Fibroblast of gingiva (primary cell): ENCODE measurements around the gene TTC34.

Experiments used
- DNase-seq: peaks from one replicate; pipeline ENCODE4 v3.0.0-alpha.2; 2011; ENCODE audit warnings: low read depth

TTC34 gene, protein sequence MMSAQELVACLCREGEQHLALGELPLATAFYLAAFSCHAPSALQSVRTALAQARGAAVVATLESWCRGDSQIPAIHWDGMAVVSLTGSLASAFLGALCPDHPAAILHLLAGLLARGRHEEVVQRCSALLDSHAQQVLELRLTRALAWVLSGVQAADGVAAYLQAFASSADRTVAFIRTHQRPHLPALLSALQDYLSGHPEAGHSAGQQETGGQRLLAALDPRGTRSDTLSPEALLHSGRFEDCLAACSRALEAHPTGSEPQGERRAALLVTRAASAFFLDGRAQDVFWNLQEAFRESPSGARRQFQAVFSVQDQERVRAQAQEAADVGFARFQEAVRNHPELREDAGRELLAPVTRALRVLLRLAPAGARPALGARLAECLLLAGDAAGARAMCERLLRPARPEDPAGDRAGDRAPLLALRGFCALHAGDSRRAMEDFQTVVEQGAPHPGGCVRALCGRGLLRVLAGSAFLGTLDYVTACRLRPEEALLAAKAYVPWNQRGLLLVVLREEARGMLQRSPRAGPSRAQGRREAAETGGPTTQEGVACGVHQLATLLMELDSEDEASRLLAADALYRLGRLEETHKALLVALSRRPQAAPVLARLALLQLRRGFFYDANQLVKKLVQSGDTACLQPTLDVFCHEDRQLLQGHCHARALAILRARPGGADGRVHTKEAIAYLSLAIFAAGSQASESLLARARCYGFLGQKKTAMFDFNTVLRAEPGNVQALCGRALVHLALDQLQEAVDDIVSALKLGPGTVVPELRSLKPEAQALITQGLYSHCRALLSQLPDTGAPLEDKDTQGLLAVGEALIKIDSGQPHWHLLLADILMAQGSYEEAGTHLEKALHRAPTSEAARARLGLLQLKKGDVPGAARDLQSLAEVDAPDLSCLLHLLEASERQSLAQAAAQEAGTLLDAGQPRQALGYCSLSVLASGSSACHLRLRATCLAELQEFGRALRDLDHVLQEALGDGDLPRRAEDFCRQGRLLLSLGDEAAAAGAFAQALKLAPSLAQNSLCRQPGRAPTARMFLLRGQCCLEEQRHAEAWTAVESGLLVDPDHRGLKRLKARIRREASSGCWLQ

DNA sequence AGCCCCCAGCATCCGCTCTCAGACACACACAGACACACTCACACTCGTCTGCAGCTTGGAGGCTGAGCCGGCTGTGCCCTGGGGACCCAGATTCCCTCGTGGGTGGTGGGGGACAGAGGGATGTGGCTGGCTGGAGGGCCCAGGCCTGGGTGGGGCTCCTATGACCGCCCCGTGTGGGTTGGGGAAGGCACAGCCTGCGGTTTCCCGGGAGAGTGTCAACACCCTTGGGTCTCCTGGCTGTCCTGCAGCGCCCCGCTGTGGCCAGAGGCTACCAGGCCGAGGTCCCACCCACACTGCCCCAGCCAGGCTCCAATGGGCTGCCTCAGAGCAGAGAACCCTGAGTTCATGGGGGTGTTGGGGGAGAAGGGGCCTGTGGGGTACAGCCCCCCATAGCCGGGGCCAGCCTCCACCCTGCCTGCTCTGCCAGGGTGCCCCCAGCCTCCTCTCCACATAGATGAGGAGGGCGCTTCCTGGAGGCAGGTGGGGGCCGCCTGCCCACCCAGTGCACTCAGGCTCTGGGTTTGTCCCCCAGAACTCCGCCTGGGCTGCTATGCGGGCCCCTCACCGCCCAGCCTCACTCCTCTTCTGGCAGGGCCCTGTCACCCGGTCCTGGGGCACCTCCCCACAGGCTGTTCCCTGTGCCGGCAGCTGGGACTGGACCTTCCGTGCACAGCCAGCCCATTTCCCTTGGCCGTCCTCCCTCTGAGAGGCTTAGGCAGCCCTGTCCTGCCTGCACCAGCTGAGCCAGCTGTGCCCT, at the start of gene TTC34:
Gene TTC34, minus strand, starts transcription at position 159 of the 757 bp plus-strand sequence. CDS start 866 bp downstream, outside the sequence.
- no peak for DNase-seq

DNA sequence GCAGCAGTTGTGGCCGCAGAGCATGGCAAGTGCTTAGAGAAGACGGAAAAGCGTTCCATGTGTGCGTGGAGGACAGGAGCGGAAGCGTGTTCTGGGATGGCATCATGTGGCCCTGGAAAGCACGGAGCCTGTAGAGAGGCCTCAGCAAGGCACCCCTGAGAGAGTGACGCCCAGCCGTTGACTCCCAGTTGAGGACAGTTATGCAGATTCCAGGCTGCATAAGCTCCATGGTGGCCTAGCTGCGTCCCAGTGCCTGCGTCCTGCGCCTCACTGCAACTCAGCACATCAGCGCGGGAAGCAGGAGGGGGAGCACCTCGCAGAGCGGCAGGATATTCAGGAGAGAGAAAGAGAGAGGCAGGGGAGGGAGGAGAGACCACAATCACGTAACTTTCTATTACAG, 49.0 kb upstream of the TTC34 start:
- DNase-seq, result no peak

DNA sequence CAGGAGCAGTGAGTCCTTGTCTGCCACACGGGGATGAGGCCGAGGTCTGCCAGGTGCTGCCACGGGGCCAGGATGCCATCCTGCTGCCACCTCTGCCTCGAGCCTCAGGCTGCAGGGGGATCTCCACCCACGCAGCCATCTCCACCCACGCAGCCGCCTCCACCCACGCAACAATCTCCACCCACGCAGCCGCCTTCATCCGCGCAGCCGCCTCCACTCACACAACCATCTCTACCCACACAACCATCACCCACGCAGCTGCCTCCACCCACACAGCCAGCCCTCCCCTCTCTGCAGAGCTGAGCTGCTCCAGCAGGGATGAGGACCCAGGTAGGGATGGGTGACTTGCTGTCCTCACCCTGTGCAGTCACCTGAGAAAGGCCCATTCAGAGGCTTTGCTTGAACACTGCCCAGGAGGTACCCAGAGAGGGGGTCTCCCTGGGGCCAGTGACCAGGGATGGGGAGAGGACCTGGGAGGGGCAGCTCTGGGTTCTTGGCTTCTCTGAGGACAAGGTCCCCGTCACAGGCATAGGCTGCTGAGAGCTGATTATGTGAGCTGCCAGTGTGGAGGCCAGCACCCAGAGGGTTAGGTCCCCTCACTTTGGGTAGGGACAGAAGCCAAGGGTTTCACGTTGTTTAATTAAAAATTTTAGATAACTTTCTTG, 46.6 kb upstream of the TTC34 start:
- DNase-seq, result no peak

DNA sequence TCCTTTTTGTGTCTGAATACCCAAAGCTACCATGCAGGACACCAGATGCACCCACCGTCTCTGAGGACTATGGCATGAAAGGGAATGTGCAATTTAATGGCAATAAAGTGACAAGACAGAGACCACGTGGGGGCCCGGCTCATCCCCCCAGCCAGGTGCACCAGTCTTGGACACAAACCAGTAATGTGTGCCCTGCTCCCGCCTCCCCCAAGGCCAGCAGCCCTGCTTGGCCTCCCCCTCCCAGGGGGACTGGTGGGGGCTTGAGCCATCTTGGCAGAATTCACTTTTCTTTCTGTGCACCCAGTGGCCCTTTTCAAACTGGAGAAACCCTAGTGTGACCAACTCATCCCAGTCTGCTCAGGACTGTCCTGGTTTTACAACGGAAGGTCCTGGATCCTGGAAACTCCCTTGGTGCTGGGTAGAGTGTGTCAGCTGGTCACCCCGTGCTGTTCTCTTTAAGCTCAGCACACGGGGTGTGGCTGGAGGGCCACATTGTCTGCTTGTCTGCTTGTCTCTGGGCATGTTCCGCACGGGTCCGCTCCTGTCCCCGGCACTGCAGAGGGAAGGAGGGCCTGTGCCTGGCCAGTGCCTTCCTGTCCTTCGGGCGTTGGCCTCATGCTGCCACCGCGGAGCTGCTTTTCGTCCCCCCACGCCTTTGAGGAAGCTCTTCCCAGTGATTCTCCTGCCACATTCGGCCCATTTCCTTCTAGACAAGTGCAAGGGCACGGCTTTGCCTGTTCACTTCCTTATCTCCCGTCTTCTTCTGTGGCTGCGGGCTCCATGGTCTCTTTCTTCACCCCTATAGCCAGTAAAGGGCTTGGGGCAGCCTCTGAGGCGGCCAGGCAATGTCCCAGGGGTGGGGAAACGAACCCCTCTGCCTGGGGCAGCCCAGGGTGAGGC, 45.8 kb upstream of the TTC34 start:
- DNase-seq, result no peak

DNA sequence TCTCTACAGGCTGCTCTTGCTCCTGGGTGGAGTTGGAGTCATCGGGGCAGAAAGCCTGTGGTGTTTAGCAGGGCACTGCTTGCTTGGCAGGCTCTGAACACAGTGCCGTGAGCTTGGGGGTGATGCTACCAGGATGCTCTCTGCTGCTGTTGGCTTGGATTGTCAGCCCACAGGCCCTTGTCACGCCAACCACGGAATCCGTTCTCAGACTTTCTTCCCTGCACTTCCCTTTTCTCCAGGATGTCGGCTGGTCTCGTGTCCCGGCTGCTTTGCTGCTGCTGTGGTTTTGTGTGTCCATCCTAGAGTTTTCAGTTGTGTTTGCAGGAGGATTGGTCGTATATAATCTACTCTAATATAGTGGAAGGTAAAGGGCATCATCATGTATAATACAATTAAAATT, 44.4 kb upstream of the TTC34 start:
- DNase-seq, result no peak

DNA sequence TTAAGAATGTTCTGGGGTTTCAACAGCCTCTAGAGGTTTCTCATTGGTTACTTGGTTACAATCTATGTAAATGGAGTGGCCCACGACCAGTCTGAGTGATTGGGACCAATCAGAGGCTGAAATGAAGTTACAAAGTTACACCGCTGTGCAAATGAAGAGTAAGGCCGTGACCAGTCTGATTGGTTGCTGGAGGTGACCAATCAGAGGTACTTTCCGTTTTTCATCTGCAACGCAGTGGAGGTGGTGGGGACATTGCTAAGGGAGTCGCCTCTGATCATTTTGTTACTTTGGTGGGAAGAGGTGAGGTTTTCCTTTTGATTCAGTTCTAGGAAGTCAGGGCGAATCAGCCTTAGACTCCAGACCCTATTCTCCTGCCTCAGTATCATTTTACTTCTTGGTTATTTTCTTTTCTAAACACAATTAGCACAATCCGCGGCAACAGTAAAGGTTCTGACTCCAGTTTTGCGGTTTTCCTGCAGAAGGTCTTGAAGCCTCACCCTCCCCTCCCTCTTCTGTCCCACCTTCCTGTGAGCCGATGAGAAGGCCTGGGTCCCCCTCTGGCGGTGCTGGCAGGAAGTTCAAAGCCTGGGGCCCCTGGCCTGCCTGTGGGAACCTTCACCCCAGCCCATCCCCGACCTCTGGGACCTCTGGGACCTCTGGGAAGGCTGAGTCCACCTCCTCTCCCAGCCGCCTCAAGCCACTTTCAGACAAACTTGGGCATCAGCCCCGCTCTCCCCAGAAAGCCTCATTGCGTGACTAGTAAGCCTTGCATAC, 38.7 kb upstream of the TTC34 start:
- DNase-seq, result no peak

DNA sequence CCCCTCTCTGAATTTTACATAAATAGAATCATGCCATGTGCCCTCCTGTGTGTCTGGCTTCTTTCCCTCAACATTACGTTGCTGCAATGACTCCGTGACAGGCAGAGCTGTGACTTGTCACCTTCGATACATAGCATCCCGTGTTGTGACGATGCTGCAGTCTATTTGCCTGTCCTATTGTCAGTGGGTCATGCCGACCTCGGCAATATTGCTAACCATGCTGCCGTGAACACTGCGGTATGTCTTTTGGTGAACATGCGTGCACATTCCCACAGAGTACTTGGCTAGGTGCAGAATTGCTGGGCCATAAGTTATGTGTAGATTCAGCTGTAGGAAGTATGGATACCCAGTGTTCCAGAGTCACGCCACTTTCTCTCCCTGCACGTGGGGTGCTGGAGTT, 36.3 kb upstream of the TTC34 start:
- DNase-seq, result no peak

DNA sequence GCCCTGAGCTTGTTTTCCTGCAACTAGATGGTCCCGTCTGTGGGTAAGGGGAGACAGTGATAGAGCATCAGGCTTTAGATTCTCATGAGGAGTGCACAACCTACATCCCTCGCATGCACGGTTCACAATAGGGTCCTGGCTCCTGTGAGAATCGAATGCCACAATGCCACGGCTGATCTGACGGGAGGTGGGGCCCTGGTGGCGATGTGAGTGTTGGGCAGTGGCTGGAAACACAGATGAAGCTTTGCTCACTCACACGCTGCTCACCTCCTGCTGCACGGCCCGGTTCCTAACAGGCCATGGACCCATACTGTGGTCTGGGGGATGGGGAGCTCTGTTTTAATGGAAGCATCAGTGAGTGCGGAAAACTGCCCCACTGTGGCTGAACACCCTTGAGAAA, 35.8 kb upstream of the TTC34 start:
- DNase-seq, result no peak

DNA sequence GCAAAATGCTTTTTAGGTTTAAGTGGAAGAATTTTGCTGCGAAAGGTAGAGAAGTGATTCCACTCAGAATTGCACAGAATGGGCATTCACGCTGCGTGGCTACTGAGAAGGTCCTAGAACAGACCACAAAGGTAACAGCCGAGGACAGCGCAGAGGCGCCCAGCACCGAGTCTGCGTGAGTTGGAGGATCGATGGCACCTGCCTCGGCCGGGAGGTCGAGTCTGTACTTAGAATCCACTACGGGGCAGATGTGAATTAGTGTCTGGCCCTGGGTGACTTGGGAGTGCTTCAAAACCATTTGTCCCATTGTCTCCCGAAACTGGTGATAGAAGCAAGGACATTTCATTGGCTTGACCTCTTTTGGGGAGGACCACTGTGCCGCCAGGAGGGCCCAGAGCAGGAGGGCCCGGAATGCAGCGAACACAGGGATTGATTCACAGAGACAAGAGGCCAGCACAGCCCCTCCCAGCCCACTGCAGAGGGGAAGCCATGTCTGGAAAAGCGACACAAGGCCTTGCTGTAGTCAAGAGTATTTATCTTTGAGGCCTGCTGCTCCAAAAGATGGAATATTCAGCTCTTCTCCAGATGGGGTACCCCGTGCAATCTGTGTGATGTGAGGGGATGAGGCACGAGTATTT, 35.0 kb upstream of the TTC34 start:
- DNase-seq, result no peak

DNA sequence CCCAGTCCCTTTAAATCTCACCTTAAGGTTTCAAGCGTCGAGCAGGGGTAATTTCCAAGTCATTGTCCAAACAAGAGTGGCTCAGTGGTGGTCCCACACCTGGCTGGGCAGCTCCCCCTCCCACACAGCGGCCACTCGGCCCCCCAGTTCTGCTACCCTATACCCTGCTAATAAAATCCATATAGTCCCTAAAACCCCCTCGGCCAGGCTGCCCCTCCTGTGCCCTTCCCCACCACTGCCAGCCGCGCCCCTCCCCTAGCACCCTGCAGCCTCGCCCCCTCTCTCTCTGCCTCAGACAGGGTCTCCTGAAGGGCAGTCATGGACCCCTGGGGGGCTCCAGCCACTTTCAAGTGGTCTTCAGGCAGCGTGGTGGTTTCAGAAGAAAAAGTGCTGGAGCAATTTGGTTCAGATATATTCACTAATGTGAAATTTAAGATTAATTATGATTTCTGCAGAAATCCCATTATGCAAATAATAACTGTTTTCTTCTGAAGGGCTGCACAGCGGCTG, 34.2 kb upstream of the TTC34 start:
- no peak for DNase-seq

DNA sequence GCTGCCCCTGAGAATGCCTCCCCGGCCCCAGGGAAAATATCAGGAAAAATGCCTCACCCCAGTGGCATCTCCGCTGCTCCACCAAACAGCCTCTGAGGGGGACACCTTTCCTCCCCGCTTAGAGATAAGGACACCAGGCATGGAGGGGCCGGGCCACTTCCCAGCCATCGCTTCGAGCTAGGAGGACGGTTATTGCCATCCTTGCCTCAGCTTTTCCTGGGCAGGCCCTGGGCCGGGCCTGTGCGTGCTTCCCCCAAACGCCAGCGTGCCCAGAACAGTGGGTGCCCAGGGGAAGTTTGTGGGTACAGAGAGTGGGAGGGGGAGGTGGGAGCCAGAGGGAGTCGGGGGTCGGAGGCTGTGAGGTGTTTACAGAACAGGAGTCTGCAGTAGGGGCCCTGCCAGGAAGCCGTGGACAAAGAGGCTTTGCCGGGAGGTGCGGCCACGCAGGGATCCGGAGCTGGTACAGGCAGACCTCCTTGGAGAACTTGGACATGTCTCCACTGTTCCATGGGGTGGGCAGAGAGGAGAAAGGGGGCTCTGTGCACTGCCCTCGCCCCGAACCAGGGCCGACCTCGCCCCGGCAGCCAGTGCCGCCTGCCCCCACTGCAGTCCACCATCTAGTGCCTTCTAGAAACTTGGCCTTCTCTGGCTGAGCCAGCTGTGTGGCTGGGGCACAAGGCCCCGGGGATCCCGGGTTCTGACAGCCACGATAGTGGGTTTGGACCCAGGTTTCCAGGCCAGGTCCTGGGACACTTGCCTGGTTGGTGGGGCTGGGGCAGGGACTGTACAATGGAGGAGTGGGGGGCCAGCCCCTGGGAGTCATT, 33.5 kb upstream of the TTC34 start:
- no peak for DNase-seq

DNA sequence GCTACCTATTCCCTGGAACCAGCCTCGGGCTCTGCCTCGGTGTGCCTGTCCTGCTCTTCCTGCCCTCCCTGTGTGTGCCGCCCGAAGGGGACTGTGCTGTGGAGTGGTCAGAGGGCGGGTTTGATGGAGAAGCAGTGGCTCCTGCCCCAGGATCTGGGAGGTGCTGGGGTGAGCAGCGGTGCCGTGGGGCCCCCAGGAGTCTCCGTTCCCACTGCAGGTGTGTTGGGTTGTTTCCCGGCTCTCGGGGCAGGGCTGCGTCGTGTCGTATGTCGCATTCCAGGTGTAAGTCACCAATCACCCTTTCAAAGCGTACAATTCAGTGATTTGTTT, 32.6 kb upstream of the TTC34 start:
- DNase-seq, result no peak

DNA sequence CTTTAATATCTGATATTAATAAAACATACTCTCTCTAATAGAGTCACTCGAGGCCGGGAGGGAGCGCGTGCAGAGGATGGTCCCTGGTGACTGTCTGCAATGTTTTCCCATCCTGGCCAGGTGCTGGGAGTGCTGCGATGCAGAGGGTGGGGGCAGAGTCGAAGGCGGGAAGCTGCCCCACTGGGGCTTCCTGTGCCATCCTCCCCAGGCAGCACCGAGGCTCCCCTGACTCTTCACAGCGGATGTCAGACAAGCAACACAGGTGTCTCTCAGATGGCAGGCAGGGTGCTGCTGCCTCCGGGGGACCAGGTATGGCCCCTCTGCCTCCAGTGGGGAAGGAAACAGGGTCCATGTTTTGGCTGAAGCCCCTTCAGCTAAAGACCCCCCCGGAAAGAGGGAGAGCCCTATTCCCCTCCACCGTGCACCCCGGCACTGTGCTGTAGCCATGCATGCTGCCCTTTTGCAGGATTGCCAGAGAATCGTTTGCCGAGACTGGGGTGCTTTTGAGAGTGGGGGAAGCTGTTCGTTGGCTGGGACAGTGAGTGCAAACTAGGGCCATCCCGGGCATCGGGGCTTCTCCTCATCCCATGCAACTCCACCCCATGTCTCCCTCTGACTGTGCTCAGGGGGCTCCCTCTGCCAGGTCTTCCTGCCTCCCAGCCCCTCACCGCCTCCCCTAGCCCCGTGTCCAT, 32.1 kb upstream of the TTC34 start:
- no peak for DNase-seq

DNA sequence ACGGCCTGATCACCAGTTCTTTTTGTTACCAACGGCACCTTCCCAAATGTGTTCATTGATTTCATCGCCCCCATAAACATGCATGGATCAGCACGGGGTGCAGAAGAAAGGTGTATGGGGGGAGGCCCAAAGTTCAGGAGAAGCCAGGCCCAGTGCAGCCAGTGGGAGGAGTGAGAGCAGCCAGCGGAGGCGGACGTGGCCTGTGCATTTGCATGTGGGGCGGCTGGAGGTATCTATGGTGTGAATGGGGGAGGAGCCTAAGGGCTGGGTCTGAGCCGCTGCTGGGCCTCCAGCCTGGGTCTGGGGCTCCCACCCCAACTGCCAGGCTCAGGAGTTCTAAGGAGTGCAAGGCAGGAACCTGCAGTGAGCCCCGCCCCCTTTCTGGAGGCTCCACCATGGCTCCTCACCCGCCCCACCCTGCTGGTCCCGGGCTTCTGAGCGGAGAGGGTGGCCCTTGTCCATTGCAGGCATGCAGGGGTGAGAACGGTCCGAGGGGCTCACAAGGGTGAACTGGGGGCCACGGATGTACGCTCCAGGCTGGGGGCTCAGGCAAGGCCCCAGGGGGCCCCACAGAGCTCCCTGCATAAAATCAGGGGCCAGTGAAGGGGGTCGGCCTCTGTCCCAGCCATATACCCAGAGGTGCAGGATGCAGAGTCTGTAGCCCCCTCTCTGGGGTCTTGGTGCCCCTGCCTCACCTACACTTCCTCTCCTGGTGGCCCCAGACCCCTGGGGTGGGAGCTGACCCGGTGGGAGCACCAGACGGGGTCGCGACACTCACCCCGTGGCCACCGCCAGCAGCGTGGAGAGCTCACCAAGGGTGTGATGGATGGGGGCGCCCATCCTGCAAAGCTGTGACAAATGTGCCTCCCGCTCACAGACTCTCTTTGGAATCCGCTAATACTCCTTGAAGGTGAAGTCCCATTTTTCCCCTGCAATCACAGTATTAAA, 31.3 kb upstream of the TTC34 start:
- DNase-seq, result no peak

DNA sequence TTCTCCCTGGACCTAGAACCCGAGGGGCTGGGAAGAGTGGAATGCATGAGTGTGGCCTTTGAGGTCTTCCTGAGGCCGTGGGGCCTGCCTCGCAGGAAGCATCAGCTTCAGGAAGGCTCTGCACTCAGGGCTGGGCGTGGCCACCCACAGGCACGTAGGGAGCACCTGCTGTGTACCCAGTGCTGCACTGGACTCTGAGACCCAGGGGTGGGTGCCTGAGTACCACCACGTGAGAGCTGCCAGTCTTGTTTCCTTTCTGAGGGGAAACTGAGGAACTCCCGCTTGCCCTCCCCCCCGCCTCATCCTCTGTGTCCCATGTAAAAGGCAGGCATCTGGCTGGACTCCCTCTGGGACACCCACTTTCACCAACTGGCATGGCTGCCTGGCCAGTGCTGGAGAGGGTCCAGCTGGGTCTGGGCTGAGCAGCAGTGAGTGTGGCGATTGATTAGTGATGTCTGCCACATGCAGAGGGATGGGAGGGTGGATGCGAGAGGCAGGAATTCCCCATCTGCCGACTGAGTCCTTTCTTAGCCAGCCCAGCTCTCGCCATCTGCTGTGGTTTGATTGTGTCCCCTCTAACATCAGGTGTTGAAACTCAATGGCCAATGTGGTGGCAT, 30.2 kb upstream of the TTC34 start:
- DNase-seq, result no peak
